Measurements from ENCODE around the gene COMMD2.

Gene COMMD2

GRCh38 chr3:149753717-149754116 is 1.4 kb upstream of the COMMD2 start:
- DNase-seq, result no peak

- no peak for DNase-seq
Observed at GRCh38 chr3:149752788-149753136, 473 bp upstream of the COMMD2 start.

- no peak for DNase-seq
Observed at GRCh38 chr3:149751551-149751950, 738 bp downstream of the COMMD2 start.

- DNase-seq, result no peak
Observed at GRCh38 chr3:149744606-149745005, 7.7 kb downstream of the COMMD2 start.

GRCh38 chr3:149744151-149744550 is 8.1 kb downstream of the COMMD2 start:
- no peak for DNase-seq

- no peak for DNase-seq
Observed at GRCh38 chr3:149739396-149739795, 12.9 kb downstream of the COMMD2 start.

- DNase-seq, result no peak
Observed at GRCh38 chr3:149738876-149739275, 13.4 kb downstream of the COMMD2 start.

- DNase-seq, result no peak
Observed at GRCh38 chr3:149736953-149737205, 15.4 kb downstream of the COMMD2 start.

GRCh38 chr3:149736175-149736952 is 15.9 kb downstream of the COMMD2 start:
- no peak for DNase-seq

GRCh38 chr3:149732234-149732633 is 20.1 kb downstream of the COMMD2 start:
- no peak for DNase-seq

- no peak for DNase-seq
Observed at GRCh38 chr3:149727656-149728055, 24.6 kb downstream of the COMMD2 start.

- no peak for DNase-seq
Observed at GRCh38 chr3:149726716-149727407, 25.4 kb downstream of the COMMD2 start.

GRCh38 chr3:149723781-149724180 is 28.5 kb downstream of the COMMD2 start:
- DNase-seq, result no peak

- no peak for DNase-seq
Observed at GRCh38 chr3:149720918-149721317, 31.4 kb downstream of the COMMD2 start.

- DNase-seq, result peak; percentile 47
Observed at GRCh38 chr3:149717391-149718056, 34.8 kb downstream of the COMMD2 start.

- no peak for DNase-seq
Observed at GRCh38 chr3:149716984-149717383, 35.3 kb downstream of the COMMD2 start.

- no peak for DNase-seq
Observed at GRCh38 chr3:149715247-149715646, 37.0 kb downstream of the COMMD2 start.

GRCh38 chr3:149713730-149714654 is 38.3 kb downstream of the COMMD2 start:
- no peak for DNase-seq

- DNase-seq, result no peak
Observed at GRCh38 chr3:149706905-149707304, 45.4 kb downstream of the COMMD2 start.

- DNase-seq, result no peak
Observed at GRCh38 chr3:149705416-149705815, 46.9 kb downstream of the COMMD2 start.

GRCh38 chr3:149703466-149703865 is 48.8 kb downstream of the COMMD2 start:
- DNase-seq, result no peak

- DNase-seq, result no peak
Observed at GRCh38 chr3:149702691-149703441, 49.4 kb downstream of the COMMD2 start.

GRCh38 chr3:149701977-149702350 is 50.3 kb downstream of the COMMD2 start:
- DNase-seq, result no peak

Measured in NCI-H774 (cell line).